GM21528 (cell line): ENCODE data around the gene CSRNP3.
A peak's percentile ranks its signal among the peaks of the same experiment; 100 is the strongest.

ENCODE experiments used
- ATAC-seq: cut with Tn5 transposase; IDR thresholded peaks from one replicate; pipeline ENCODE4 v1.9.1; 2021; ENCODE audit warnings: mild to moderate bottlenecking, moderate library complexity; ENCODE audit not compliant: unreplicated experiment, low FRiP score

The CSRNP3 gene

DNA sequence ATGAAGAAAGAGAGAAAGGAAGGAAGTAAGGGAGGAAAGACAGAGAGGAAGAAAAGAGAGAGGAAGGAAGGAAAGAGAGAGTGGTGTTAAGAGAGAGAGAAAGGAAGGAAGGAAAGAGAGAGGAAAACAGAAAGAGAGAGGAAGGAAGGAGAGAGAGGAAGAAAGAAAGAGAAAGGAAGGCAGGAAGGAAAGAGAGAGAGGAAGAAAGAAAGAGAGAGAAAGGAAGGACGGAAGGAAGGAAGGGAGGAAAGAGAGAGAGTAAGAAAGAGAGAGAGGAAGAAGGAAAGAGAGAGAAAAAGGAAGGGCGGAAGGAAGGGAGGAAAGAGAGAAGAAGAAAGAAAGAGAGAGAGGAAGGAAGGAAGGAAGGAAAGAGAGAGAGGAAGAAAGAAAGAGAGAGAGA, 197.1 kb downstream of the CSRNP3 start:
- ATAC-seq: no peak

DNA sequence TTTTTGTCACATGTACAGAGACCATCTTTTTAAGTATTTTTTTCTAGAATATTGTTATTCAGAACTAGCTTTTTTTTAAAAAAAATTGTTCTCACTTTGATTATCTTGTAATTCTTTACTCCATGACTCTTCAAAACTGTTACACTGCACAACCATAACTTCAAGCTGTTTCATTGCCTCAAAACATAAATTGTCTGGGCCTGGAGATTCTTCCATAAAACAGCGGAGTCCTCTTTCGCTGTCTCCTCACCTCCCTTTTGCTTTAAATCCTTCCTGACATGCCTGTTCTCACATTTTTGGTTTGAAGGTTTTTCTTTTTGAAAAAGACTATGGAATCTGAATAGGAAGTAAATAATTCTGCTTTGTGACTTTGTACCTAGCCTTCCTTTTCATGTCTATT, 197.9 kb downstream of the CSRNP3 start:
- ATAC-seq: no peak

DNA sequence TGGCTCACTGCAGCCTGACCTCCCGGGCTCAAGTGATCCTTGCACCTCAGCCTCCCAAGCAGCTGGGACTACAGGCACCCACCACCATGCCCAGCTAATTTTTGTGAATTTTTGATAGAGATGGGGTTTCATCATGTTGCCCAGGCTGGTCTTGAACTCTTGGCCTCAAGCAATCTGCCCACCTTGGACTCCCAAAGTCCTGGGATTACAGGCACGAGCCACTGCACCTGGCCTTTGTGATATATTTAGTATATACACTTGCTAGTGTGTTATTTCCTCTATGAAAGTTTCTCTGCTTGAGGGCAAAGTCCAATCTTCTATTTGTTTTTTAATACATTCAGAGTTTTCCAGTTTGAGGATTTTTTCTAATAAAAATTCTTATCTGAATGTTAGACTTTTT, 205.3 kb downstream of the CSRNP3 start:
- ATAC-seq: no peak

DNA sequence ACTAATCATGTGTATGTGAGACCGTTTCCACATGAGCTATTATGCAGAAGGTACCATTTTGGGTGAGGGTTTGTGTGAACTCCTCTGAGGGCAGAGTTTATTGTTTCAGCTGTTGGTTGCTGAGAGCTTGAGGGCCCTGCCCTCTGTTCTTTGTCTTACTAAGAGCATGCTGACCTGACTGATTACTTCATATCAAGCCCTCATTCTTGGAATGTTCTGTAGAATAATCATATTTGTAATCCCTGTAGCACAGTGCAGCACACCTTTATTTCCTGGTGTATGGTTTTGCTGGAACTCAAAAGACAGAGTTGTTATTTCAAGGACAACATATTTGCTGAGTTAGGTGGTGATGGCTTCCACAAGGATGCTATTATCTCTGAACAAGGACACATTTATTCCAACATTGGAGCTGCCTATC, 206.1 kb downstream of the CSRNP3 start:
- ATAC-seq: no peak

DNA sequence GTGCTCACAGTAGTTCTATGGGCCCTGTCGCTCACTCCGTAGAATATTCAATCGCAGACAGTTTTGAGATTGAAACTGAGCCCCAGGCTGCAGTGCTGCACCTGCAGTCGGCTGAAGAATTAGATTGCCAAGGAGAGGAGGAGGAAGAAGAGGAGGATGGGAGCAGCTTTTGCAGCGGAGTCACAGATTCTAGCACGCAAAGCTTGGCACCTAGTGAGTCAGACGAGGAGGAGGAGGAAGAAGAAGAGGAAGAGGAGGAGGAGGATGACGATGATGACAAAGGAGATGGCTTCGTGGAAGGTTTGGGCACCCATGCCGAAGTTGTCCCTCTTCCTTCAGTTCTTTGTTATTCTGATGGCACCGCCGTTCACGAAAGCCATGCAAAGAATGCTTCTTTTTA, 209.4 kb downstream of the CSRNP3 start:
- ATAC-seq: no peak

DNA sequence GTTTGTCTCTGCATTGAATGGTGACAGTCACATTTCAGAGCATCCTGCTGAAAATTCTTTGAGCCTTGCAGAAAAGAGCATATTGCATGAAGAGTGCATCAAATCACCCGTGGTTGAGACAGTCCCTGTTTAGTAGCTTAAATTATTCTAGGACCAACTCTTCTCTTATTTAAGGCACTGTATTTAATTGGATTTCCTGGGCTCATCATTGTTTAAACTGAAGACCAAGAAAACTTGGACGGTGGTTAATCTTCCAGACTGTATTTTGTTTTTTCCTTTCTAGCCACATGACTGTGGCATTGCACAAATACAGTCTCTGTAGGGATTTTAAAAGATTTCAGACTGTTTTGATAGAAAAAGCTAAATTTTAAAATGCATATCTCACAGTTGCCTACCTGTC, 210.1 kb downstream of the CSRNP3 start:
- no peak for ATAC-seq

DNA sequence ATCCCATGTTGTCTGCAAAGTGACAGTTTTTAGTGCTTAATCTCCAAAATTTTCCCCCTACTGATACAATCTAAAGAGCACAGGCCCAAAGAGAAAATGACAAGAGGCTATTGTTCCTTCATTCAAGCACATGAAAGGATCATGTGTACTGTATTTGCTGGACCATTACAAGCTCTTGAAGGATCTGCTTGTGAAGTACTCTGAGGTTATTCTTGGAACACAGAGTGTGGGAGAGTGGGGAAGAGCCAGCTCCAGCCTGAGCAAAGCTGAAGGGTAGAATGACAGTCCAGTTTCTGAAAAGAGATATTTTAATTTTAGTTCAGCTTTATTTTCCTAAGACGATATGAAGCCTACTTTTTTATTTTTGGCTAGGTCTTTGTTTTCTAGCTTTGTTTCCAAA, 212.3 kb downstream of the CSRNP3 start:
- no peak for ATAC-seq

DNA sequence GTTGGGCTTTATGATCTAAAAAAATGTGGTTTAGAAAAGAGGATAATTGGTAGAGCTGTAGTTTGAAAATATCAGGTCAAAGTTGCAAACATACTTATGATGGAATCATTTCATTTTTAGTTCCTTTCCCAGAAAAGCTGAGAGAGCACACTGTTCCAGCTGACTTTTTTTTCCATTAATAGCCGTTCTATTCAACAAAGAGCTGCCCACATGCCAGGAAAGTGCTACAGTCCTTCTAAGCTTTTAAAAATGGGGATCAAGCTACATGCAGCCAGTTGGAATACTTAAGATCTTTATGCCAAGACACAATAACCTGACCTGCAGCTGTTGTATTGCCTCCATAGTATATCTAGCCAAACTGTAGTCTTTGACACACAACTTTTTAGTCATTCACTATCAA, 213.0 kb downstream of the CSRNP3 start:
- ATAC-seq: no peak

DNA sequence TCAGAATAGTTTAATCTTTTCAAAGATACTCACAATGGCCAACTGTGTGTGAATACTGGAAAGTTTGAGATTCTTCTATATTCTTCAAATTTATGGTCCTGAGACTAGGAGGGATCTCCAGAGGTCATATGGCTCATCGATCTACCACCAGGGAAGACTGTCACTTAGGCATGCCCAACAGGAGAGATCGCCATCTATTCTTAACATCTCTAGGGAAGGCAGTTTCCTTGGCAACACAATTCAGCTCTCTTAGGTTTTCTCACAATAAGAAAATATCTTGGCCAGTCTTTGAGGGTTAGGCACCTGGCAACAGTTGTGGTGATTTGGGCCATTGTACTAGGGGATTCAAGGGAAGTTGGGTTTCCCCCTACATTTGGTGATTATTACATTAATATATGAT, 217.3 kb downstream of the CSRNP3 start:
- no peak for ATAC-seq

DNA sequence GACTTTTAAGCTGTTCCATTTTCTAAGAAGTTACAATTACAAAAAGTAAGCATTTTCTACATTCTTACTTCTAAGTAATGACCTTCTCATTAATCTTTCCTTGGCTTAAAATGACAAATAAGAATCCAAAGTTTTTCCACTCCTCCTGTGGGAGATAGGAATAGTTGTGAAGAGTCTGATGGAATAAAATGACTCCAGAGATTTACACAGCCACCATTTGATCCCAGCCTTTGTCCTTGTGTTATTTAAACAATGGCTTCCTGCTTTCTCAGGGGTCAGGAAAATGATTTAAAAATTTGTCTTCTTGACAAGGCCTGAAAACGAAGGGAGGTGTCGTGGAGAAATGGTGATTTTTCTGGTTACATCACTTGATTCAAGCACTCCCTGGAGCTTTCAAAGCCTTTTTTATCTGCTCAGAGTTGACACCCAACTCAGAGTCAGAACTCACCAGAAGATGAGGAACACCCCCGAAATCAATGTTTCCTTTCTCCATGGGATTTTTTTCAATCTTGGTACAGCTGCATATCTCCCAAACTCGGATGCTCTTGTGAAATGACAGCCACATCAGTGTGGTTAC, 218.0 kb downstream of the CSRNP3 start:
- no peak for ATAC-seq

DNA sequence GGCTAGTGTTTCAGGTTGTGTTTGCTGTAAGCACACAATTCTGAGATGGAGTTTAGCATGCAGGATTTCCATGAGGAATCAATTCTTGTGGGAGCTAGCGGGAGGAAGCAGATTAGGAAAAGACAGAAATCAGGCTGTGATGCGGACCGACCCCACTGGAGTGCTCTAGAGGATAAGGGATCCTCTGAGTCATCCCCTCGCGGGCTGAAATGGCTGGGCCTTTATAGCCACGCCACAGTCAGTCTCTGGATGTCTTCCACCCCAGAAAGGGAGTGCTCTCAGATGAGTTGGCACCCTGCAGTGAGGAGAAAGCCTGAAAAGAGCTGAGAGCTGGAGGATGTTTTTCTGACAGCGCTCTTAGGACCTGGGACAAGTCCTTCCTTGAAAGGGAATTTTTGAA, 222.1 kb downstream of the CSRNP3 start:
- ATAC-seq: no peak

DNA sequence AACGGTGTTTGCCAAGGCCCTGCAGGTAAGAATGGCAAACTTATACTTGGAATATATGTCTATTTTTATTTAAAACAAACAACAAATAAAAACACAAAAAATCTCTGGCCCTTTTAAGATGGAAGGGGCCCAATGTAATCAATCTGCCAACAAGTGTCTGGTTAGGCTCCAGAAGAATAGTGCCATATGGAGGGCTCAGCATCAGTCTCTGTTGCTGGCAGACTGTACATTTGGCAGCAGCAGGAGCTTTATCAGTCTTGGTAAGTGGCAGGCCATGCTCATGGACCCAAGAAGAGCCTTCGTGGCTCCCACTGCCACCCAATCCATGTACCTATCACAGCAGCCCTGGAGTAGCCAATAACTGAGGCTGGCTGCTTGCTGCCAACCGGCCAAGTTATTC, 223.4 kb downstream of the CSRNP3 start:
- no peak for ATAC-seq

DNA sequence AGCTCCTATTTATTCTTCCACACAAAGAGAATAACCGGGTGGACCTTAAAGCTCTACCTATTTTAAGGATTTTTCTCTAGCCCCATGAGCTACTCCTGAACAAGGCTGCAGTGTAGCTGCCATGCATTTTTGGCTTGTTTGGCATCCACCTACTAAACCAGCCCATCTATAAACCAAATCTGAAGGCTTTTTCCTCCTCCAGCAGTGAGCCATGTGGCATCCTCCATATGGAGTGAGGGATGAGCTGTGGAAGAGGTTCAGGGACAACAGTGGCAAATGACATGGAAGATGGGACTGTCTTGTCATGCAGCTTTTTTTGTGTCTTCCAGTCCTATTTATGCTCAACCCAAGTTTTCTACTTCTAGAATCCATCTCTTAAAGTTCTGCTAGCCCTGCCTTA, 224.3 kb downstream of the CSRNP3 start:
- ATAC-seq: no peak

DNA sequence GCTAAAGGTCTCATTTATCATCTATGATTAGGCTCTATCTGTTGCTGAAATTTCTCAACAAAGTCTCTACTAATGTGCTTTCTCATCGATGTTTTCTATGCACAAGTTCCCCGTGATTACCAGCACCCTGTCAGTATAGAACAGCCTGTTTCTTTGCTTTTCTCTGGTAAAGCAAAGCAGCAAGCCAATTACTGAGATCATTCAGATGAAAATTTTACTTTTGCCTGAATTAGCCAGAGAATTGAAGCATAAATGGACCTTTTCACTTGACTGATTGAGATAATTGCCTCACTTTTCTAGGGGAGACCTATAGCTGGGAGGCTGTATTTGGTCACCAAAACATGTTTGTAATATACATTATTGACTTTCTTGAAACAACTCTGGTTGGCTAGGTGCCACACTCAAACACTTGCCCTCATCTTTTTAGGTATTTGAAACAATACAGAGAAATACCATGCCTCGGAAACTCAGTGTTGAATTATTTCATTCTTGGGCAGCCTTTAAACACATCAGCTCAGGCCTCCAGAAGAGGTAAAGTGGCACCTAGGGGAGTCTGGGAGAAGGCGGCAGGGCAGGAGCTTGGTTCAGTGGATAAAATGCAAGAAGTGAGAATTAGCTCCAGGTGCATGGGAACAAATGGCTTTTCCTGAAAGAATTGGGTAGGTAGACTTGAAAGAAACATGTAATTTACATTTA, 228.4 kb downstream of the CSRNP3 start:
- no peak for ATAC-seq

DNA sequence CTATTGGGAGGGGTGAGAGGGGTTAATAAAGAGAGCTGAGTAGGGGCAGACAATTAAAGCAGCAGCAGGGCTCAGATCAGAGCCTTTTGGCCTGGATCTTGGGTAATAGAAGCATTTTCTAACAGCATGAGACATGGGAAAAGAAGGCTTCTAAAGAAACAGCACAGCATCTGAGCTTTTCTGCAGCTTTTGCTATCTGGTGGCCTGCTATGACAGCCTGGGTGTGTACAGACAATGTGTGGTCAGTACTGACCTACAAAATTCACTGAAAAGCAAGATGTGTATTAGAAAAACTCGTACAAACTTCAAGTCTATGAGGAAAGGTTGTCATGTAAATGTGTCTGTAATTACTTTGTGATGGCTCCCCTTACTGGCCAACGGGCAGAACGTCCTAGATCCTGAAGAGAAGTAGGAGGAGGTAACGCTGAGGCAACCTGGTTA, 229.0 kb downstream of the CSRNP3 start:
- peak; percentile 70 for ATAC-seq

DNA sequence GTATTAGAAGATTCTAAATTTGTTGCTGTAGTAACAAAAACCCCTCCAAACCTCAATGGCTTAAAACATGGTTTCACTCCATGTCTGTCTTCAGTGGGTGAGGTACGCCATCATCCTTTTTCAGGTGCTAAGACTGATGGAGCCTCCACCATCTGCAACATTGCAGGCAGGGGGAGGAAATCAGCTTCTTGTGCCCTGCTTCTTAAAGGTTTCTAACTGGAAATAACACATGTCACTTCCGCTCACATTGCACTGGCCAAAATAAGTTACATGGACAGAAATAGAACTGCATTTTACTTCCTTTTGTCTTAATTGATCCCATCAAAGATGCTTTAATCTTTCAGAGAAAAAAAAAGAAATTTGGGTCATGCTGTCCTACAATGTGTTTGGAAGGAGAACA, 230.4 kb downstream of the CSRNP3 start:
- no peak for ATAC-seq

DNA sequence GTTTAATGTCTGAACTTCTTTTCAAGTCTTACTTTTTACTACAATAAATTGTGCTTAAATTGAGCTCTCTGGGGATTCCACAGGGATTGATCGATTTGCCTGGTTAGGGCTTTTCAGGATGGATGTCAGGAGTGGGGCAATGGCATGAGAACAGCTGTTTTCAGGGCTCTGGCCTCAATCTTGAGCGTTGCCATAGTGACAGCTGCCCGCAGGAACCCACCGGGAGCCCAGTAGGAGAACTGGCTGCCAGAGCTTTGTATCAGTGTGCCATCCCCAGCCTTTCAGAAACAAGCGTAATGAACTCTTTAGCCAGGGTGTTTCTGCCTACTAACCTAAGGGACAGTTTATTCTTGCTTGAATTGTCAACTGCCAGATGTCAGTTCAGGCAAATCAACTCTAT, 231.0 kb downstream of the CSRNP3 start:
- ATAC-seq: no peak

DNA sequence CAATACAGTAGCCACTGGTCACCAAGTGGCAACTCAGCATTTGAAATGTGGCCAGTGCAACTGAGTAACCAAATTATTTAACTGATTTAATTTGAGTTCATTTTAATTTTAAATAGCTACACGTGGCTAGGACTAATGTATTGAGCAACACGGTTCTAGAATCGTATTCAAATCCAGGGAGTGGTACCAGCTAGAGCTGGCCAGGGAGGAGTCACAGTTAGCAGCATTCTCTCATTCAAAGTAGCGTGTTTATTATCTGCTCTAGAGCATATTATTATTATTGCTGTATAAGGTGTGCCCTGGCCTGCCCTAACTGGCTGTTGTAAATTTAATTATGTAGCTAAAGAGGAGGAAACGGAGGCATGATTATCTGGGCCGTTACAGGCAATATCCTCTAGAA, 231.6 kb downstream of the CSRNP3 start:
- ATAC-seq: no peak

DNA sequence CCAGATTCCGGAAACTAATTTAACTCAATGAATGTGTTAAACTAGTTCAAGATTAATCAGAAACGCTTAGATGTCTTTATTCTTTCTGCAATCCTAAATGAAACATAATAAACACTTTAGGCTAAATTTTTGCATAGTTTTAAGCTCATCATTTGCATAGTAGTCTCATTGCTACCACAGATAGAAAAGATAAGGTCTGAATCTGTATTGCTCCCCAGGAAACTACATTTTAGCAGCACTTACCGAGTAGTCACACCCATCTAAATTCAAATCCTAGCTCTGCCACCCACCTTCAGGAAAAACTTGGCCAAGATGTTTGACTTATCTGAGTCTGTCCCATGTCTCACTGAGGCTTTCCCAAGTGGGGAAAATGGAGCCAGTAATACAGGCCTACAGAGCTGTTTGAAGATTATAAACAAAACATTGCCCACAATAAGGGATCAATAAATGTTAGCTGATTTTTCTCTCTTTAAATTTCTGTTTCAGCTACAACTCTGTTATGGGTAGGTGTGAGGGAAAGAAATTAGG, 237.5 kb downstream of the CSRNP3 start:
- no peak for ATAC-seq

DNA sequence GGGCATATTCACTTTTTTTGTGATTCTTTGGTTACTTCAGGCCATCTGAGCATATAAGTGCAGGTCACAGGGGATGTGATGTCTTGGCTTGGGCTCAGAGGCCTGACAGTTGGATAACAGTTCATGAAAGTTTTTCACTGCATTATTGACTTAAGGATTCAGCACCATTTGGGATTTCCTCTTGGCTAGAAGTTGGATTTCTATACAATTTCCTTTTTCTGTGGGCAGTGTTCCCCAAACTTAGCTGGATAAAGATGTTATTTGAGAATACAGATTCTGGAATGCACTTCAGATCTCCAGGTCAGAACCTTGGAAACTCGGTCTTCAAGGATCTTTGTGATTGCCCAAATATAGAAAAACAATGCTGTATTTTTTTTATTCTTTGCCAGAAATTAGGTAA, 246.6 kb downstream of the CSRNP3 start:
- no peak for ATAC-seq

DNA sequence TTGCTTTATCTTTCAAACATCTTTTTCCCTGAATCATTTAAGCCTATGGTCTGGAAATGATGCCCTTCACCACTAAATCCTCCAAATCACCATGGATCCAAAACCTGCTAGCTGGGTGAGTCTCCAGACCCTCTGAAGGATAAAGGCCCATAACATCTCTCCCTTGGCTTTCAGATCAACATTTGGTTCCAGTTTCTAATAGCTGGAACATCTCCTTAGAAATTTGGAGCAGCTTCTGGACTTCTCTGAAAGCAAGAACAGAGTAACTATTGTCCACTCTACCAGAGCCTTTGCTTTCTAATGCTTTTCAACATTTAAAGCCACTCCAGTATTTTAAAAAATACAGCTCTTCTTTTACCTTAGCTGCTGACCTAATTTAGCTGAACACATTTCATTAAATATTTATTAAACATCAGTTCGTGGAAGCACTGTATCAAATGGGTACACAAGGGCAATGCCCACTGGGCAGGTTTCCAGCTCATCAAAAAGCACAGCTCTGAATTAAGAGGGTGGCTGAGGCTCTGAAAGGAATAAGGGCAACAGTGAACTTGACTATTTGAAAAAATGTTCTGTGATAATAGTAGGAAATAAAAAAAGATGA, 249.2 kb downstream of the CSRNP3 start:
- ATAC-seq: no peak

DNA sequence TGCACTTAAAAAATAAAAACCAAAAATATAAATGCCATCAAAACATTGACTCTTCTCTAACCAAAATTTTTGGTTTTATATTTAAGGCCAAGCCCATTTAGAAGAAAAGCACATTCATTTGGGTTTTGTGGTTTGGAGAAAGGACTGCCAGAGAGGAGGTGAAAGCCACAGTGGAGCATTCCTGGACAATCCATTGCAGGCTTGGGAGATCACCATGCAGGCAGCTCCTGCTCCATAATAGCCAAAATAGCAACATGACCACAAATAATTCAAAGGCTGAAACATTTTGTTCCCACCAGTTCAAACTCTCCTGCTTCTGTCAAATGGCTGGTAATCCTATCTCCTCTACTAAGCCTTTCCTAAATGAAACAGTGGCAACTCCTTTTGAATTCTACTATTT, 251.0 kb downstream of the CSRNP3 start:
- no peak for ATAC-seq
